GM06990 (cell line): ENCODE data around the gene LIN28B.

ENCODE experiments used
- DNase-seq: peaks from one replicate; pipeline ENCODE4 v3.0.0-alpha.2; 2011; ENCODE audit not compliant: insufficient read length; ENCODE audit errors: extremely low read depth
- H3K27me3 ChIP-seq: replicated peaks from 2 replicates; pipeline ENCODE4 v1.6.0; 2011; ENCODE audit warnings: low read length; ENCODE audit not compliant: control insufficient read depth, insufficient read depth
- H3K36me3 ChIP-seq: 2 replicates; pipeline ENCODE4 v1.5.1; 2011; ENCODE audit warnings: low read length; ENCODE audit not compliant: control insufficient read depth, insufficient read depth
- H3K4me3 ChIP-seq: replicated peaks from 2 replicates; pipeline ENCODE4 v1.5.1; 2011; ENCODE audit warnings: low read depth, mild to moderate bottlenecking, control low read depth, low read length
- CTCF ChIP-seq: IDR thresholded peaks from 2 replicates; pipeline ENCODE4 v1.5.1; 2011; ENCODE audit warnings: low read length, control low read depth, mild to moderate bottlenecking, inconsistent platforms; ENCODE audit not compliant: insufficient read depth, poor library complexity, severe bottlenecking

The LIN28B gene

DNA sequence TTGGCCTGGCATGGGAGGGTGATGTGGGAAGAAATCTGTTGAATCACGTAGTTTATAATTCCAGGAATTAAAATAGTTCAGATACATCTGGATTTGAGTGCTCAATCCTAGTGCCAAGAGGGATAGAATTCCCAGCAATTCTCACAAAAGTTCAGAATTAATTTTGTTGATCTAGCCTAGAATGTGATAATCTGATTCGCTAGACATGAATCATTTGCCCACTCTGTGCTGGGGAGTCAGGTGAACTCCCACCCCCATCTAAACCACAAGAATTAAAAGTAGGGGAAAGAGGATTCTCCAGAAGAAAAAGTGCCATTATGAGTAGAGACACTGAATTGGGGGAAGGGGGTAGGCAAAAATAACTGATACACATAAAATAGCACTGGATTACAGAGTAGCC is 85.0 kb downstream of the LIN28B start:
- H3K4me3 ChIP-seq = no peak overlapping the region
- no peak for DNase-seq
- H3K36me3 ChIP-seq = no peaks in the 10 kb centered on the region
- TF ChIP-seq CTCF = no peak
- H3K27me3 ChIP-seq = no peaks in the 10 kb centered on the region

DNA sequence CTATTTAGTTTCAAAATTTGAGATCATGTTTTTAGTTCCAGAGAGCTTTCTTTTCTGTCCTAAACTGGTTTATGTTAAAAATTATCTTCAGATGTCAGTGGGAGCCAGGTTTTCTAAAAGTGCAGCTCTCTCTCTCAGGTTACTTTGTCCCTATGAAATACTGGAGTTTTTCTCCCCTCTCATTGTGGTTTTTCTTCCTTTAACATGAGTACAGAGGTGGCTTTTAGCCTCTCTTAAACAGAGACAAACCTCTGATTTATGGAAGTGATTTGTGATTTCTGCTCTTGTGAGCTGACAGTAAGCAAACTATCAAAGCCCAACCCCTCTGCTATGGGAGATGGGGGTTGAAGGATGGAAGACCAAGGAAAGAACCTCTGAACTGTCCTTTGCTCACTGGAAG is 85.7 kb downstream of the LIN28B start:
- Histone ChIP-seq H3K4me3 (no peak overlapping the region), H3K36me3 (no peaks in the 10 kb centered on the region), H3K27me3 (no peaks in the 10 kb centered on the region)
- DNase-seq = no peak
- TF ChIP-seq CTCF = no peak

GRCh38 chr6:105043979-105044378 is 87.1 kb downstream of the LIN28B start:
- TF ChIP-seq CTCF = no peak
- H3K4me3 ChIP-seq = no peak overlapping the region
- DNase-seq = no peak

DNA sequence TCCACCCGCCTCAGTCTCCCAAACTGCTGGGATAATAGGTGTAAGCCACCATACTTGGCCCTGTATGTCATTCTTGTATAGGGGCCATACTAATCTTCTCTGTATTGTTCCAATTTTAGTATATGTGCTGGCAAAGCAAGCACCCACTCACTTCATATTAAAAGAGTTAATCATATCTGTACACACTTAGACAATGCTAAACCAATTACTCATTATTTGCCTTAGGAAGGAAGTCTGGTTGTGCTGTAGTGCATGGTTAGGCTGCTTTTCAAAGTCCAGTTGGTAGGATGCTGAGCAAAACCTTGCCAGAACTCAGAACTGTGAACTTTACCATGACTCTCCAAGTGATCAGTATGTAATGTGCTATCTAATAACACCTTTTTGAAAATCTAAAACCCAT is 88.6 kb downstream of the LIN28B start:
- no peak for DNase-seq
- H3K4me3 ChIP-seq = no peak overlapping the region
- H3K36me3 ChIP-seq = no peaks in the 10 kb centered on the region
- no peaks in the 10 kb centered on the region for H3K27me3 ChIP-seq
- no peak for TF ChIP-seq CTCF

More at GRCh38 chr6:105043979-105044378, 87.1 kb downstream of the LIN28B start:
- Histone ChIP-seq H3K36me3 (no peaks in the 10 kb centered on the region), H3K27me3 (no peaks in the 10 kb centered on the region)

DNA sequence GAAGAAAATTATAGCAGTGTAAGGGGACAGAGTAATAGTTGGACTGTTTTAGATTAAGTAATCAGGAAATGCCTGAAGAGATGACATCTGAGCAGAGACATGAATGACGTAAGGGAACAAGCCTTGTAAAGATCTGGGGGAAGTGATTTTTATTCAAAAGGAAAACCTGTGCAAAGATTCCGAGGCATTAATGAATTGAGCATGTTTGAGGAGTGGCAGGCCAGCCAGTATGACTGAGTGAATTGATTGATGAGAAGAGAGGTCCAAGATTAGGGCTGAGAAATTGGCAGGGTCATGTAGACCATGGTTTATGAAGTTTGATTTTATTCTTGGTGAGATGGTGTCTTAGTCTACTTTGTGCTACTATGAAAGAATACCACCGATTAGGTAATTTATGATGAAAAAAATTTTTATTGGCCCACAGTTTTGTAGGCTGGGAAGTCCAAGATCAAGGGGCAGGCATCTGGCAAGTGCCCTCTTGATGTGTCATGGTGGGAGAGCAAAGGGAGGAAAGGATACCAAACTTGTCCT is 95.1 kb downstream of the LIN28B start:
- no peaks in the 10 kb centered on the region for H3K27me3 ChIP-seq
- DNase-seq = no peak
- H3K4me3 ChIP-seq = no peak overlapping the region
- no peak for TF ChIP-seq CTCF
- no peaks in the 10 kb centered on the region for H3K36me3 ChIP-seq

DNA sequence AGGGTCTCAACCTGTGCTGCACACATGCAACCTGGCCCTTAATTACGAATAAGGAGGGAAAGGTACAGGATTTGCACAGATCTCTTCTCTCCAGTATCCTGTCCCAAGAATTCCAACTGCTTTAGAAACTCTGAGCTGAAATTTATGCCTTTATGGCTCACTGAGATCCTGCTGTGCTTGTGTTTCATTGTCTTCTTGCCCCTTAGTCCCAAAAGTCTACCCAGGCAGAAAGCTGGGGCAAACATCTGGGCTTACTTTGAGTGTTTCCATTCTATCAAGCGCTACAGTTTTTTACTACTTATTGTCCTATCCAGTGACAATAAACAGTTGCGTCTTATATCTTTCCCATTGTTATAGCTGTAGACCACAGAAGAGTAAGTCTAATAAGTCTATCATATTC is 99.7 kb downstream of the LIN28B start:
- no peaks in the 10 kb centered on the region for H3K36me3 ChIP-seq
- TF ChIP-seq CTCF = no peak
- DNase-seq = no peak

More for the DNA sequence above, 99.7 kb downstream of the LIN28B start:
- Histone ChIP-seq H3K27me3 (no peaks in the 10 kb centered on the region), H3K4me3 (no peak overlapping the region)
